CD4-positive, alpha-beta T cell treated with Interleukin-2 at 100 ng/mL for 4 hours (primary cell): ENCODE measurements around the gene GOLT1A.

Experiments used
- DNase-seq: peaks from one replicate; pipeline ENCODE4 v3.0.0-alpha.2; 2020; ENCODE audit warnings: low spot score

GOLT1A gene

DNA sequence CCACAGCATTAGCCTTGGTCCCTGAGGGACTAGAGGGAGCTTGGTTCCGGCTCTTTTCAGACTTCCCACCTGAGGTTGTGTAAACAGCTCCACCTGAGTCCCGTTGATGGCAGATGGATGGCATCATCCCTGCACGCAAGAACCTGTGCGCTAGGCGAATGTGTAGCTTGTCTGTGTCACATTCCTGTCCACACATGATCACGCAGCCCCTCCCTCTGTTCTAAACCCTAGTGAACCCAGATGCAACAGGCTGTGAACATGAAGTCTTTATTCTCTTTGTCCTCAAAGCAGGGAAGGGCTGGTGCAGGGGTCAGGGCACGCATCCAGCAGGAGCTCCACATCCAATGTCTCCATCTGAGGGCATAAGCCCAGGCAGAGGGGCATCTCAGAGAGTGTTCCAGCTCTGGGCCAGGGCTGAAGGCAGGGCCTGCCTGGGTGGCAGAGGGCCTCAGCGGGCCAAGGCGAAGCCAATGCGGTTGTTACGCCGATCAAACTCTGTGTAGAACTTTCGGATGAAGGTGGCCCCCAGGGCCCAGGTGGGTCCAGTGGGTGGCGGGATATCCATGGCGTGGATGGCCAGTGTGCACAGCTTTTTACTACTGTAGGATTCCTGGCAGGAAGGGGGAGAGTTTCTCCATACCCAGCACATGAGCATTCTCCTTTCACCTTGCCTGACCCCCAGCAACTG, 59.1 kb downstream of the GOLT1A start:
- DNase-seq: no peak

DNA sequence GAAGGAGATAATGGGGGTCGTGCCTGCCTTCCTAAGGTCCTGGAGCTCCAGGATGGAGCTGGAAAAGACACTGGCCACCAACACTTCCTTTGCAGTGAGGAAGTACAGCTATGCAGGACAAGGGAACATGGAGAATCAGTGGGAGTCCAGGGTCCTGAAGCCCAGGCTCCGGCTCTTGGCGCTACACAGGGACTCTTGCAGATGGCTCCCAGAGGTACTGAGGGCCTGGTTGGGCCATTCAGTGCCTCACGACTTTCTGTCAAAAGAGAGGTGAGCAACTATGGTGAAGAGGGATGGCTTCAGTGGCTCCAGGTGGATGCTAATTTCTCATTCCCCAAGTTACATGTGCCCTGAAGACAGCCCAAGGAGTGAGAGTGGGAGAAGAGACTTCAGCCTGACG, 60.1 kb downstream of the GOLT1A start:
- no peak for DNase-seq

- DNase-seq: no peak
Observed at GRCh38 chr1:204152310-204153044, 61.3 kb downstream of the GOLT1A start.

- peak; percentile 47 for DNase-seq
Observed at GRCh38 chr1:204151552-204152309, 62.1 kb downstream of the GOLT1A start, which contains the start of gene ETNK2. TSS of gene ETNK2 (minus strand) at chr1:204152044. CDS start at chr1:204151852, 192 bp downstream.

GRCh38 chr1:204150702-204151551, 62.9 kb downstream of the GOLT1A start:
- no peak for DNase-seq

DNA sequence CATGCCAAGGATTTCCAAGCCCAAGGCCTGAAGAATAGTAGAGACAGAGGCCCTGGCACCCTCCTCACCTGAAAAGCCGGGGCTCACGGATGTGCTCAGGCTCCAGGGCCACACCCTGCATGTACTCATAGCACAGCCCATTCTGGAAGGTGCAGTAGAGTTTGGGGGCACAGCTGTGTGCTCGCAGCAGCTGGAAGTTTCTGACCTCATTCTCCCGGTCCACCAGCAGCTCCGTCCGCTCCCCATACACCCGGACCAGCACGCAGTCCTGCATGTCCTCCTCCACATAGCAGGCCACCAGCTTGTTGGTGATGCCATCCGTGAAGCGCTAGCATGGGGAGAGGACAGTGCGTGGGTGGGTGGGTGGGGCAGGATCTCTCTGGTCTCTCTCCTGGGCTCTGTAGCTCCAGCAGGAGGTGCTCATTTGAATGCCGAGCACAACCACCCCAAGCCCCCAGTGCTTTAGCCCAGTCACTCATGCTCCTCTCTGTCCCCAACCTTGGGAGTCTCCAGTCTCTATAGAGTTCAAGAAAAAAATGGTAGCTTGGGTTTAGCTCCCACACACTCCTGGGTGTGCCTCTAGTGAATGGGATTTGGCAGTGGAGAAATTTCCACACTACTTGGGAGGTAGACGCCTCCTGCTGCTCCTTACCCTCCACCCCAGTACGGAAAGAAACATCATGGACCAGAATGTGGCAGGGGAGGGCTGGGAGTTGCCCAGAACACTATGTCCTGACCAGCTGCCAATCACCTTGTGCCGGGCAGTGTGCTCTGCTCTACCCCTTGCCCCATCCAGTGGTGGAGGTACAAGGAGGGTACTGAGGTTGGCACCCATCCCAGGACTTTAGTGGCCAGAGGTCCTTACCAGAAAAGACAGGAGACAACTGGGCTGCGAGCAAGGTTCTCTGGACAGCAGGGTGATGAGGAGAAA, 63.9 kb downstream of the GOLT1A start:
- no peak for DNase-seq

GRCh38 chr1:204149107-204149506, 64.7 kb downstream of the GOLT1A start:
- no peak for DNase-seq
